Neural crest cell (in vitro differentiated cells): ENCODE results near the gene HGFAC. TPM values are rescaled to one million over a fixed set of nuclear protein-coding genes. Genes with fewer than 3 reads are reported as not detected.

Experiments
- DNase-seq: peaks from one replicate; pipeline ENCODE4 v3.0.0; 2021; ENCODE audit warnings: low read depth, mixed read lengths, low spot score
- H3K27ac Mint-ChIP-seq: one replicate; pipeline ENCODE4 v1.8.0; 2021; ENCODE audit warnings: mild to moderate bottlenecking, mixed read lengths; ENCODE audit not compliant: unreplicated experiment
- H3K27me3 Mint-ChIP-seq: 2 replicates; pipeline ENCODE4 v1.8.0; 2021; ENCODE audit warnings: low read depth, mild to moderate bottlenecking, mixed read lengths
- H3K36me3 Mint-ChIP-seq: 2 replicates; pipeline ENCODE4 v1.8.0; 2021; ENCODE audit warnings: low read depth, mild to moderate bottlenecking, mixed read lengths
- H3K4me1 Mint-ChIP-seq: 2 replicates; pipeline ENCODE4 v1.8.0; 2021; ENCODE audit warnings: mixed read lengths
- H3K4me3 Mint-ChIP-seq: one replicate; pipeline ENCODE4 v1.8.0; 2021; ENCODE audit warnings: mild to moderate bottlenecking, mixed read lengths
- H3K9me3 Mint-ChIP-seq: 2 replicates; pipeline ENCODE4 v1.8.0; 2021; ENCODE audit warnings: mixed read lengths
- total RNA-seq: library from RNA; stranded (reverse); gene quantifications from 2 replicates; pipeline ENCODE4 v1.2.1, GENCODE V29; 2021
- TF ChIP-seq, protein P1 (sequence below): fragments of 200-600 bp; sonication (generic); conservative IDR thresholded peaks from 2 replicates; pipeline ENCODE4 v1.5.0; 2021; ENCODE audit warnings: antibody characterized with exemption, mild to moderate bottlenecking

The HGFAC gene
- total RNA-seq, 1 donor from 2014 or later: 1.6 TPM

DNA sequence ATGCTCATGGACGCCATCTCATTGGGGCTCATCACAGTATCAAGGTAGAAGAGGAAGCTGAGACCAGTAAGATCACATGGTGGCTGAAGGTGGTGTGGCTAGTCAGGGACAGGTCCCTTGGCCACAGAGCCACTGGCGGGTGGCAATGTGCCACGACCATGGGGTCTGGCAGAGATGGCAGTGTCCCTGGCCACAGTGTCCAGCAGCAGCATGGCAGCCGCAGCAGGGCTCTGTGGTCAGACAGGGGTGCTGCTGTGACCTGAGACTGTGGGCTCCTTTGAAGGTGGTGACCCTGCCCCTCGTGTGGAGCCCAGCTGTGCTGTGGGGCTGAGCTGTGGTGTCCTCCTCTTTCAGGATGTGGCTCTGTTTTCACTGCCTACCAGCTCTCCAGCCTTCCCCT is 19.2 kb downstream of the HGFAC start:
- Mint-ChIP-seq H3K27me3 (peaks cover 8% of the 10 kb centered on the region), H3K4me3 (no peak overlapping the region), H3K27ac (no peak overlapping the region), H3K4me1 (no peaks in the 10 kb centered on the region), H3K36me3 (no peaks in the 10 kb centered on the region), H3K9me3 (peaks cover 6% of the 10 kb centered on the region)
- no peak for DNase-seq
- TF ChIP-seq, protein P1, sequence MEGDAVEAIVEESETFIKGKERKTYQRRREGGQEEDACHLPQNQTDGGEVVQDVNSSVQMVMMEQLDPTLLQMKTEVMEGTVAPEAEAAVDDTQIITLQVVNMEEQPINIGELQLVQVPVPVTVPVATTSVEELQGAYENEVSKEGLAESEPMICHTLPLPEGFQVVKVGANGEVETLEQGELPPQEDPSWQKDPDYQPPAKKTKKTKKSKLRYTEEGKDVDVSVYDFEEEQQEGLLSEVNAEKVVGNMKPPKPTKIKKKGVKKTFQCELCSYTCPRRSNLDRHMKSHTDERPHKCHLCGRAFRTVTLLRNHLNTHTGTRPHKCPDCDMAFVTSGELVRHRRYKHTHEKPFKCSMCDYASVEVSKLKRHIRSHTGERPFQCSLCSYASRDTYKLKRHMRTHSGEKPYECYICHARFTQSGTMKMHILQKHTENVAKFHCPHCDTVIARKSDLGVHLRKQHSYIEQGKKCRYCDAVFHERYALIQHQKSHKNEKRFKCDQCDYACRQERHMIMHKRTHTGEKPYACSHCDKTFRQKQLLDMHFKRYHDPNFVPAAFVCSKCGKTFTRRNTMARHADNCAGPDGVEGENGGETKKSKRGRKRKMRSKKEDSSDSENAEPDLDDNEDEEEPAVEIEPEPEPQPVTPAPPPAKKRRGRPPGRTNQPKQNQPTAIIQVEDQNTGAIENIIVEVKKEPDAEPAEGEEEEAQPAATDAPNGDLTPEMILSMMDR: no peak

DNA sequence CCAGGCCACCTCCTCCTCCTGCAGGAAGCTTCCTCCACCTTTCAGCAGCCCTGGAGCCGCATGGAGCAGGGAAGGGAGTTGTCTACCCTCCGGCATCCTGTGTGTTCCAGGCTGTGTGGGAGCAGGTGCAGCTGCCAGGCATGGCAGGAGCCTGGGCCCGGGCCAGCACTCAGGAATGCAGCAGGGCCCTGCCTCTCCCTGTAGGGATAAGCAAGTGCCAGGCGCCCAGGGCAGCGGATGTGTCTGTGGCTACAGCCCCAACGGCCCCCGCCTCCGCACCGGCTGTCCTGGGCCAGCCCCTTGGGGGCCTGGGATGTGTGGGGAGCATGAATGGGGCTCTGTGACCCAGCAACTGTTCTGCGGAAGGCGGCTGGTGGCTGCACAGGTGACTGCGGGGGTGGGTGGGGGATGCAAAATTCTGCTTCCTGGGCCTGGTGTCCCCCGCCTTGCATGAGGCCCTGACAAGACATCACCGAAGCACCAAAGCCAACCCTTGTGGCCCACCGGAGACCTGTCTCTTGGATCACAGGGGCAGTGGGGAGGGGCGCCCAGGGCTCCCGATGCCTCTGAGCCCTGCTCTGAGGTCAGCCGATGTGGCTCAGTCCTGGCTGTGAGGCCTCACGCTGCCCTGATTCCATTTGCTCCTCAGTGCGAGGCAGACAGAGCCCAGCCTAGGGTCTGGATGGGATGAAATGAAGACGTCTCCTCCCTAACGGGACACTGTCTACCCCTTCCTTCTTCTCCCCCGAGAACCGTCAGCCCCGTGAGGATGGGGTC is 19.9 kb downstream of the HGFAC start:
- Mint-ChIP-seq H3K36me3 (no peaks in the 10 kb centered on the region), H3K27me3 (peaks cover 8% of the 10 kb centered on the region), H3K4me1 (no peaks in the 10 kb centered on the region), H3K4me3 (no peak overlapping the region), H3K27ac (no peak overlapping the region), H3K9me3 (peaks cover 6% of the 10 kb centered on the region)
- TF ChIP-seq, protein P1: no peak
- no peak for DNase-seq

DNA sequence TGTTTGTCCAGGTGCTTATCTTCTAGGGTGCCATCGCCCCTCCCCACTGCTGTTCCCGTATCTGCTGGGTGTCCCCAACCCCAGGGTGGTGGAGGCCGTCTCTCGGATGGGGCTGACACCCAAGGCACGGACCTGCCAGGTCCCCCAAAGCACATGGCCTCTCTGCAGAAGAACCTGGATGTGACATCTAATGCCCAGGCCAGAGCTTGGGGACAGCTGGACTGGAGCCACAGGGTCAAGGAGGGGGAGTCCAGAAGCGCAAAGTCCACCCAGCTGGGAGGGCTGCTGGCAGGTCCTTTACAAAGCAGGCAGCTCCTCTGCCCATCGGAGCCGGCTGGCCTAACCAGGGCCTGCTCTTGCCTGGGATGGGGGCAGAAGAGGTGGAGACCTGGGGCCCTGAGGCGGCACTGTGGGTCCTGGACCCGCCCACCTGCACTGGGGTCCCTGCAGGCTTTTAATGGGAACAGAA is 20.6 kb downstream of the HGFAC start:
- H3K27ac Mint-ChIP-seq: no peak overlapping the region
- peaks cover 8% of the 10 kb centered on the region for H3K27me3 Mint-ChIP-seq
- H3K4me3 Mint-ChIP-seq: no peak overlapping the region

DNA sequence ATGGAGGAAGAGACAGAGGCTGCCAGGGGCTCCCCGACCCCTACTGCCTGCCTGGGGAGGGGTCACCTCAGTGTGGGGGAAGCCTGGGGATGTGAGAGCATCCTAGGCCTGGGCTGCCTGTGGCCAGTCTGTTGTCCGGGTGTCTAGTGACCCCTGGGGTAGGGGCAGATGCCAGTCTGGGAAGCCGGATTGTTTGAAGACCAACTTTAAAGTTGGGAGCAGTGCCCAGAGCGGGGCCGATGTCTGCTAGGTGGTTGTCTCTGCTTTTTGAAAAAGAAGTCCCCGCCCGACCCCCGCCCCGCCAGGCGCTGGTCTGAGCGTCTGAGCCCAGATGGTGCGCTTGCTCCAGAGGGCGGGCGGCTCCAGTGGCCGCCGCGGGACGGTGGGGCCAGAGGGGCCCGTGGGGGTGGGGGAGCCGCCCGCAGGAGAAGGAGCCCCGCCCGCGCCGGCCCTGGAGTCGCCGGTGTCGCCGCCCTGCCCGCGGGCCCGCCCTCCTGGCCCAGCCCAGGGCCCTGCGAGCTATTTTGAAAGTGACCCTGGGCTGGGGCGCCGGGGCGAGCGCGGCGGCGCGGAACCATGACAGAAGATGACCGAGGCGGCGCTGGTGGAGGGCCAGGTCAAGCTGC is 21.1 kb downstream of the HGFAC start, which contains the start of gene DOK7:
DOK7 (plus strand) TSS at position 517 of the 626 bp plus-strand sequence; CDS start at position 587, 70 bp downstream.
- H3K4me3 Mint-ChIP-seq: no peak within 1 kb of the TSS
- no peaks in the 10 kb centered on the region for H3K36me3 Mint-ChIP-seq
- peaks cover 6% of the 10 kb centered on the region for H3K9me3 Mint-ChIP-seq
- peaks cover 8% of the 10 kb centered on the region for H3K27me3 Mint-ChIP-seq
- H3K4me1 Mint-ChIP-seq: no peaks in the 10 kb centered on the region
- DNase-seq: no peak
- TF ChIP-seq, protein P1: no peak
- H3K27ac Mint-ChIP-seq: no peak within 1 kb of the TSS

More for the DNA sequence above, 20.6 kb downstream of the HGFAC start:
- no peak for DNase-seq
- TF ChIP-seq, protein P1: no peak
- Mint-ChIP-seq H3K36me3 (no peaks in the 10 kb centered on the region), H3K4me1 (no peaks in the 10 kb centered on the region), H3K9me3 (peaks cover 6% of the 10 kb centered on the region)

DNA sequence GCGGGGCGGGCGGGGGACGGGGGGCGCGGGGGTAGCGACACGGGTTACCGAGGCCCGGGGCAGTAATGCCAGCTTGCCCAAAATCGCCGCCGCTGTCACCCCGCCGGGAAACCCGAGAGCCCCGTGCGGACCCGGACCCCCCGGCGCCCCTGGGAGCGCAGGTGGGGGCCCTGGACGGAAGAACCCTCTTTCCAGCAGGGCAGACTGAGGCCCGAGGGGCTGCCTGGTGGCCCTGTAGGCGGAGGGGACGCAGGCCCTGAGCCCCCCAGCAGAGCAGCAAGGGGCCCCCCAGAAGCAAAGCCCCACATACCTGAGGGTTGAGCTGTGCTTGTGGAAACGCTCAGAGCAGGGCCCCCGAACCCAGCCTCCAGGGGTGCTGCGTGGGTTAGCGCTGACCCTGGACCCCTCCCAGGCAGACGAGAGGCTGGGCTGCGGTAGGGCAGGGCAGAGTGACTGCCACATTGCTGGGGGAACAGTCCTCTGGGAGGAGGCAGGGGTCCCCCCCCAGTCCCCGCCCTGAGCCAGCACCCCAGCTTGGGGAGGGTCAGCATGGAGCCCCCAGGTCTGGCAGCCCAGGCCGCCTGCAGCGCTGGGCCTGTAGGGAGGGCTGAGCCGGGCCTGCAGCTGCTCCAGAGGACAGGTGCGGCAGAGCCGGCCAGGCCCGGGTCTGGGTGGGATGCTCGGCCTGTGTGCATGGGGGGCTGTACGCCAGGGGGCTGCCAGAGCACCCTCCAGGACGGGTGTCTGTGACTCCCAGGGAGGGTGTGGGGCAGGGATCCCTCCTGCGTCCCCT is 22.0 kb downstream of the HGFAC start:
- Mint-ChIP-seq H3K4me1 (no peaks in the 10 kb centered on the region), H3K27ac (no peak overlapping the region), H3K4me3 (no peak overlapping the region), H3K9me3 (peaks cover 2% of the 10 kb centered on the region), H3K36me3 (no peaks in the 10 kb centered on the region), H3K27me3 (peaks cover 5% of the 10 kb centered on the region)
- TF ChIP-seq, protein P1: no peak
- no peak for DNase-seq
